Large intestine (tissue), 3 donors: Measurements from ENCODE around the gene RBMS1. TPM values are rescaled to one million over a fixed set of nuclear protein-coding genes. Genes with fewer than 3 reads are reported as not detected.

ENCODE experiments used
- DNase-seq, 2 donors: peaks; one replicate each; pipeline versions ENCODE4 v3.0.0 to v3.0.0-alpha.2; 2013
- H3K27ac ChIP-seq: one replicate; pipeline ENCODE4 v1.5.1; 2013; ENCODE audit warnings: low read length
- H3K27me3 ChIP-seq: 2 replicates; pipeline ENCODE4 v1.6.1; 2013; ENCODE audit warnings: low read length; ENCODE audit not compliant: control insufficient read depth, insufficient read depth
- H3K36me3 ChIP-seq: 2 replicates; pipeline ENCODE4 v1.6.1; 2013; ENCODE audit warnings: low read length; ENCODE audit not compliant: control insufficient read depth, insufficient read depth
- H3K4me1 ChIP-seq: one replicate; pipeline ENCODE4 v1.6.1; 2013; ENCODE audit warnings: low read length; ENCODE audit not compliant: control insufficient read depth, insufficient read depth
- H3K4me3 ChIP-seq: one replicate; pipeline ENCODE4 v1.5.1; 2013; ENCODE audit warnings: low read length
- H3K9me3 ChIP-seq: one replicate; pipeline ENCODE4 v1.6.1; 2013; ENCODE audit warnings: mild to moderate bottlenecking, low read depth, low read length, moderate library complexity; ENCODE audit not compliant: control insufficient read depth
- WGBS: methylation state at CpG from one replicate; pipeline ENCODE4 v1.1.5; 2013; ENCODE audit warnings: low lambda C conversion rate; ENCODE audit not compliant: insufficient coverage; 5-methylcytosine and 5-hydroxymethylcytosine counted together
- polyA plus RNA-seq: library from polyadenylated mRNA; unstranded; fragments of 120-200 nt; gene quantifications from one replicate; pipeline ENCODE4 v1.2.1, GENCODE V29; 2013

RBMS1 gene
- polyA plus RNA-seq, 1 donor: 46.6 TPM

DNA sequence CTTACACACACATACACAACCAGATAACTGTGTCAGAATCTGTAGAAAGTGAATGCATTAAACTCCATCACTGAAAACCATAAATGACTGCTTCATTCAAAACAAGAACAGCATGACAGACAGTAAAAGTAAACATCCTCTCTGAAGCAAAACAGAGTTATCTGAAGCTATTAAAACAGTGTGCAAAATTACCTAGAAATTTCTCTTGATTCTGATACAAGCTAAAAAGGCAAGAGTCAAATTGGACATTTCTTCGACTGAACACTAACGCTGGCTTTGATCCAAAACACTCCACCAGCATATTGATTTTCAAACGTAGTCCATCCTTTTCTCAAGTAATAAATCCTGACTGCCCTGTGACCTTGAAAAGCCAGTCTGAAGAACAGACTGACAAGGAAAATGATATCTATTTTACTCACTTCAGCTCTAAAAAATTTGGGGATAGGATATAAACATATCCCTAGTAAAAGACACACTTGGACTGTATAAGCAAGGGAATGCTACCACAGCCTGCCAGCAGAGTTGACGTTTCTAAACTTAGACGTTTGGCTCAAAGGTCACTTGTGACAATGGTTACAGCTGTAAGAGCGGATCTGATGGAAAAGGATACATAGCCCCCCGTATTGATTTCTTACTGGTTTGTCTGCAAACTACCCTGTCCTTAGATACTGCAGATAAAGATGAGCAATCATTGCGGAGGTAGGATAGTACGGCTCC lies 164.6 kb downstream of the RBMS1 start:
- Histone ChIP-seq H3K9me3 (no peaks in the 10 kb centered on the region), H3K27me3 (no peaks in the 10 kb centered on the region), H3K4me1 (peaks cover 5% of the 10 kb centered on the region), H3K36me3 (no peaks in the 10 kb centered on the region), H3K27ac (no peak overlapping the region), H3K4me3 (no peak overlapping the region)
- WGBS: 47% methylated on average over 3 of the region's 9 CpGs
- peak in 1 of 2 donors; percentile 49 for DNase-seq

DNA sequence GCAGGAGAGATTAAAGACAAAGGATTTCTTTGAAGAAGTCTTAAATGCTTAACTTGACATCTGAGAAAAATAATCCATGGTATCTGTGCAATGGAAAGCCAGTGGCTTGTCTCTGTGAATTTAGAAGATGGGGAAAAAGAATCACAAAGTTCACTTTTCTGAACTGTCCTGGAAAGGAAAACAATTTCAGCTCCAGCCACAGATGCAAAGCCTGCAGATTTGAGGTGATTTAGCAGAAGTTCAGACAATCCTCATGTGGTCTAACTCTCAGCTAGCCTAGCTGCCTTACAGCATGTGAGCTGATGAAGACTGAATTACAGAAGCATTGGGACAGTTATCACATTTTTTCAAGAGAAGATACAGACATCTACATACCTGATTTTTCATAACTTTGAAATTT lies 166.8 kb downstream of the RBMS1 start:
- Histone ChIP-seq H3K36me3 (no peaks in the 10 kb centered on the region), H3K4me1 (peaks cover 5% of the 10 kb centered on the region), H3K27ac (no peak overlapping the region), H3K27me3 (no peaks in the 10 kb centered on the region), H3K9me3 (no peaks in the 10 kb centered on the region), H3K4me3 (no peak overlapping the region)
- DNase-seq: no peak

DNA sequence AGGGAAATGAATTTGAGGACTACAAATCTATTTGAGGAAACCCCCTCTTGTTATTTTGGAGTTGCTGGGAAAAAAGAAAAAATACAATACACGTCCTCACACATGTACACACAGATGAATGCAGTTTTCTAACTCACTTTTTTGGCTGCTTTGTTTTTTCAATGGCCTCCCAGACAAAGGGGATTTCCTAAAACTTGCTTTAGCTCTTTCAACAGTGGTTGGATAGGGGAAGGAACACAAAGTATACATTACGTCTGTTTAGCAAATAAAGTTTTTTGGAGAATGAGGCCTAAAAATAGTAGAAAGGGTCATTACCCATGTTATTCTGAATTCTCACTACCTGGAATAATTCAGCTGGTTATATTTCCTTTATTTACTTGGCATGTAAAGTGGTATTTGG lies 168.2 kb downstream of the RBMS1 start:
- no peaks in the 10 kb centered on the region for H3K9me3 ChIP-seq
- no CpG with 5 or more reads among the region's 2 CpGs for WGBS
- H3K27me3 ChIP-seq: no peaks in the 10 kb centered on the region
- peaks cover 5% of the 10 kb centered on the region for H3K4me1 ChIP-seq
- no peak overlapping the region for H3K27ac ChIP-seq
- no peak for DNase-seq
- H3K36me3 ChIP-seq: no peaks in the 10 kb centered on the region
- no peak overlapping the region for H3K4me3 ChIP-seq

DNA sequence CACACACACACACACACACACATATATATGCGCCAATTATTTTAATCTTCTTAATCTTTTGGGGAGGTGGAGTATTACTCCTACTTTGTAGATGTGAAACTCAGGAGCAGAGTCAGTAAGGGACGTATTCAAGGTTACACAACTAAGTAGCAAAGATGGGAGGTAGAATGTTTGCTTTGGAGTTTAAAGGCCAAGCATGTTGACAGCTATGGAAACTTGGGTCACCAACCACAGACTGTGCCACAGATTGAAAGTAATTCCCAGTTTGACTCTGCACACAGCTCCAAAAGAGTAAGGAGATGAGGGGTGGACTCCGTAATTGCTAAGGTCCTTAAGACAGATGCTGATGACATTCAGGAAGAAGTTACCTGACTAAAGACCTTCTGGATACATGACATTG lies 168.7 kb downstream of the RBMS1 start:
- peaks cover 5% of the 10 kb centered on the region for H3K4me1 ChIP-seq
- WGBS: no CpG with 5 or more reads among the region's 3 CpGs
- no peak overlapping the region for H3K27ac ChIP-seq

DNA sequence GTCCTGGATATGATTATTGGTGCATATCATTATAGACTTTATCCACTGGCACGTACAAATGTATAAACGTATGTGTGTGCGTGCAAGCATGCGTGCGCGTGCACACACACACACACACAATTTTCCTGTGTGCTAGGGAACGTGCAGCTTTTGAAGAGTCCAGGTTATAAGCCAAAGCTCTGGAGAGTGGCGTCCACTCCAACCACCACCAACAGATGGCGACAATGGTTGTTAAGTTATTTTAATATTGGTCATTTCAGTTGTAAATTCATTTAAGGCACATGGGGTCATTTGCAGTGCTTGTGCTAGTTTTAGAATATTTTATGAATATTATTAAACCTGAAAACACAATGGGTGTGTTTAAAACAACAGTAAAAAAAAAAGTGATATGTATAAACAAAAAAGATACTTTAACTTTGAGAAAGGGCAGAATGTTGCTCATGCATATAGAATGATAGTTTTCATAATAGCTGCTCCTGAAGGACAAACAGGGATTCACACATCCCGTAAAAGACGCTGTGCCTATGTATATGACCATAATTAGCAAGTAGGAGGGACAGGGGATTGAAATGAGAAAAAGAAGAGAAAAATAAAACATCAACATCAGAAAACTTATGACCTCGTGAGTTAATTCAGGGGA lies 169.3 kb downstream of the RBMS1 start:
- peak in 1 of 2 donors; percentile 39 for DNase-seq
- H3K4me1 ChIP-seq: peaks cover 5% of the 10 kb centered on the region
- H3K27me3 ChIP-seq: no peaks in the 10 kb centered on the region
- H3K4me3 ChIP-seq: no peak overlapping the region
- no peaks in the 10 kb centered on the region for H3K9me3 ChIP-seq
- H3K36me3 ChIP-seq: no peaks in the 10 kb centered on the region
- no peak overlapping the region for H3K27ac ChIP-seq
- no CpG with 5 or more reads among the region's 12 CpGs for WGBS

More for the DNA sequence above, 168.7 kb downstream of the RBMS1 start:
- Histone ChIP-seq H3K9me3 (no peaks in the 10 kb centered on the region), H3K36me3 (no peaks in the 10 kb centered on the region), H3K27me3 (no peaks in the 10 kb centered on the region), H3K4me3 (no peak overlapping the region)
- DNase-seq: no peak

DNA sequence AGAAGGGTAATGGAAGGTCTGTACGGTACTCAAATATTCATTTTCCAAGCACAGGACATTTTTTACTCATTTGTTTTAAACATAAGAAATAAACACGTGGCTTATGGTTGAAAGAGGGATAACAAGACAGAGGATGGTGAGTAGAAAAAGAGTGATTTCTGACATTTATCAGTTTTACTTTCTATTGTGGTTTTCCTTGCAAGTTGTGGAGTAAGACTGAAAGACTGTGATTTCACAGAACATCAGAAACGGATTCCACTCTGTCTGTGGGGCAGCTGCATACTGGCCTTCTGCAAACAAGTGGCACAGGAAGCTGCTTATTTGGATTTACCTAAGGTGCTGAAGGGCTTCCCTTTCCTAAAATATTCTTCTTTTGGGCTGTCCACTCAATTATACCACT lies 171.3 kb downstream of the RBMS1 start:
- no peak overlapping the region for H3K27ac ChIP-seq
- 77% methylated on average over 2 of the region's 3 CpGs for WGBS
- no peak for DNase-seq
- H3K4me1 ChIP-seq: no peaks in the 10 kb centered on the region
- no peak overlapping the region for H3K4me3 ChIP-seq
- no peaks in the 10 kb centered on the region for H3K9me3 ChIP-seq
- no peaks in the 10 kb centered on the region for H3K36me3 ChIP-seq
- H3K27me3 ChIP-seq: no peaks in the 10 kb centered on the region

DNA sequence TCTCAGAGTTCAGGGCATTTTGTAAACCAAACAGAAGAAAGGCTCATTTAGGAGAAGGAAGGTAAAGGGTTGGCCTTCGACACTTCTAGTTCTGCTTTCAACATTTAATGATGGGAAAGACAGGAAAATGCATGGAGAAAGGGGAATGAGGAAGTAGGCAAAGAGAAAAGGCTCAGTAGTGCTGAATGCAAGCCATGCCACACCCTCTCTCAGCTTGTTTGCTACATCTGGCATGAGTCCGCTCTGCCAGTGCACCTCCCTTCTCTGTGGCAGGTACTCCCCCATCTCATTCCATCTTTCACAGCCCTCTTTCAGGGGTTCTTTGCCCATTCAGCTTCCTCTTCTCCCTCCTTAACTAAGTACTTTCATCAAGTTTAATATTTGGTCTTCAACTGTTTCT lies 172.6 kb downstream of the RBMS1 start:
- DNase-seq: peak in 1 of 2 donors; percentile 31
- Histone ChIP-seq H3K4me1 (no peaks in the 10 kb centered on the region), H3K27ac (no peak overlapping the region), H3K4me3 (no peak overlapping the region), H3K27me3 (no peaks in the 10 kb centered on the region), H3K9me3 (no peaks in the 10 kb centered on the region), H3K36me3 (no peaks in the 10 kb centered on the region)
- no CpG with 5 or more reads among the region's 2 CpGs for WGBS

DNA sequence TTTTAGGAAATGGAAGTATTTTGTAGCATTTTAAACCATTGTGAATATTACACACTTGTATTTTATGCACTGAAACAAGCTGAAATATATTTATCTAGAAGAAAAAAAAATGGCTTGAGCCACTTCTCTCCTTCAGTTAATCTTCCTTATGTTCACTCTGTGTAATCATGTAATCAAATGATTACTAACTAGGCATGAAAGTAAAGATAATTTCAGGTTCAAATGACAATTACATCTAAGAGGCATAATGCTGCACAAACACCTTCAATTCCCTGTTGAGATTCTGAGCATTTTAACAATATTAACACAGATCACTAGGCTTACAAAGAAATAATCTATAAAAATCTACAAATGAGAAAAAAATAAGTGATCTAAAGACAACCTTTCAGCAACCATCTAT lies 173.9 kb downstream of the RBMS1 start:
- DNase-seq: no peak
- H3K9me3 ChIP-seq: no peaks in the 10 kb centered on the region
- H3K36me3 ChIP-seq: no peaks in the 10 kb centered on the region
- H3K4me3 ChIP-seq: no peak overlapping the region
- H3K27me3 ChIP-seq: no peaks in the 10 kb centered on the region
- H3K4me1 ChIP-seq: no peaks in the 10 kb centered on the region
- no peak overlapping the region for H3K27ac ChIP-seq

DNA sequence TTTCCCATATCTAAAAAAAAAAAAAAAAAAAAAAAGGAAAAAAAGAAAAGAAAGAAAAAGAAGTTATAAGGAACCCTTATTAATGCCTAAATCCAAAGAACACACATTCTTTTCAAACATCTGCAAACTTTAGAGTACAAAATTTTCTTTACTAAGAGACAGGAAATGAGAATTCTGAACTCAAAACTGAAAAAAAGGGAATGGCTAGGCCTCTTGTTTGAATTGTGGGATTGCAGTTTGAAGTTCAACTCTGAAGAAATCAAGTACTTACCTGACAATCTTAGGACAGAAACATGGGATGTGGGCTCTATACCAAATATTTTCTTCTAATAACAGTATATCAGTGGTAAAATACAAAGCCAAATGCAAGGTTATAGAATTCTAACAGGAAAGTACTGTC lies 175.4 kb downstream of the RBMS1 start:
- no peaks in the 10 kb centered on the region for H3K36me3 ChIP-seq
- H3K27me3 ChIP-seq: no peaks in the 10 kb centered on the region
- no peak overlapping the region for H3K4me3 ChIP-seq
- no peaks in the 10 kb centered on the region for H3K4me1 ChIP-seq
- H3K27ac ChIP-seq: no peak overlapping the region
- H3K9me3 ChIP-seq: no peaks in the 10 kb centered on the region
- no peak for DNase-seq

DNA sequence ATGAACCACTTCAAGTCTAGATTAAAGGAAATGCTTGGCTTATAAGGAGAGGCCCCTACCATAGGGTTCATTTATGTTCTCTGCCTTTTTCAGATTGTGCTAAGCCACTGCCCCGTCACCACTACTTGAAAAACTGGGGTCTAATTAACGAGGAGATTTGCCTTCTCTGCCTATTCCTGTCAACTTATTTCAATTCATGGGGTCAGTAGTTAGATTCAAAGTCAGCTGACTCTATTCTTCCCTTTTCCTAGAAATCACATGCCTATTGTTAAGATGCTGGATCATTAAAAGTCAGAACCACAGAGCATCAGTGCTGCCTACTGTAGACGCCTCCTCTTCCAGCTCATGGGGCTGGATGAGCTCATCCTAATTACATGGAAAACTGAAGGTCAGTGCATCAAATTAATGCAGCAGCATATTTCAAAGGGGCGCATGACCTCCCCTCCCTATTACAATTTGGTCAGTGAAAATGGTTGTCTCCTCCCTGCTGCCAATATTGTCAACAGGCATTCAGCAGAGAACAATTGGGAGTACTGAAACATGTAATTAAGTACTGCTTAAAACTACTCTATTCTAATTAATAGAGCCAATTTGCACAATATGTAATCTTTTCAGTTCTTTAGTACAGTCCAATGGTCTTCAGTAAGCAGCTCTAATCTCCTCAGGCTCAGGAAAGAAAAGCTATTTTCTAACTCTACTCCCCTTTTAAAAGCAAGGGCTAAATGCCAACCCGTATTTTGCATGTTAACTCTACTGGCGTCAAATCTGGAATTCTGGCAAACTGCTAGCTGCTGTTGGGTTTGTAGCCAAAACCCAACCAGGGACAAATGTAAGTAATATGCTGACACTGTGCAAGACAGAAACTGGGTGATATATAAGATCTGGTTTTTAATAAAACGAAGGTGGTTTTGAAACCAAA lies 176.2 kb downstream of the RBMS1 start:
- Histone ChIP-seq H3K36me3 (no peaks in the 10 kb centered on the region), H3K4me1 (no peaks in the 10 kb centered on the region), H3K9me3 (no peaks in the 10 kb centered on the region), H3K27ac (no peak overlapping the region), H3K27me3 (no peaks in the 10 kb centered on the region), H3K4me3 (no peak overlapping the region)
- WGBS: 93% methylated on average over 3 of the region's 7 CpGs
- DNase-seq: no peak
